ENCODE data around the gene ZDHHC5. TPM values are rescaled to one million over a fixed set of nuclear protein-coding genes. Genes with fewer than 3 reads are reported as not detected.
A peak's percentile ranks its signal among the peaks of the same experiment; 100 is the strongest.

Gene ZDHHC5
- total RNA-seq, 1 experiment from 2014 or later = 65.2 TPM

GRCh38 chr11:57727185-57727584 is 59.3 kb downstream of the ZDHHC5 start:
- no peaks in the 10 kb centered on the region for H3K27me3 ChIP-seq (ENCODE audit: insufficient read depth, low read length)
- no peaks in the 10 kb centered on the region for H3K27me3 Mint-ChIP-seq (ENCODE audit: low read depth)
- no peaks in the 10 kb centered on the region for H3K9me3 Mint-ChIP-seq

More at GRCh38 chr11:57727185-57727584, 59.3 kb downstream of the ZDHHC5 start:
- no peak overlapping the region for H3K27ac ChIP-seq (ENCODE audit: insufficient read length, low read depth, low read length)
- H4K91ac ChIP-seq (ENCODE audit: insufficient read length, low read depth, low read length) = no peak overlapping the region
- H3K9me3 ChIP-seq (ENCODE audit: control insufficient read depth, low read depth, low read length) = no peaks in the 10 kb centered on the region
- H3K4me1 Mint-ChIP-seq = peaks cover 13 to 20% of the 10 kb centered on the region in 2 experiments
- no peak overlapping the region for H3K56ac ChIP-seq (ENCODE audit: insufficient read length, low read depth, low read length)
- no peak overlapping the region for H2BK15ac ChIP-seq (ENCODE audit: low read depth, low read length)
- no peak overlapping the region for H4K5ac ChIP-seq (ENCODE audit: insufficient read length, low read depth, low read length)
- H4K20me1 ChIP-seq (ENCODE audit: control insufficient read depth, insufficient read depth, insufficient read length) = no peaks in the 10 kb centered on the region
- H2AFZ ChIP-seq (ENCODE audit: low read length) = no peak overlapping the region
- no peak for DNase-seq
- H2BK12ac ChIP-seq (ENCODE audit: insufficient read length, low read depth, low read length) = no peak overlapping the region
- H3K79me2 ChIP-seq (ENCODE audit: insufficient read depth, low read length) = peaks cover 4% of the 10 kb centered on the region; the same call in 1 of the 2 replicates
- H2BK5ac ChIP-seq (ENCODE audit: insufficient read length, low read length) = no peak overlapping the region
- H3K27ac Mint-ChIP-seq = peak overlapping the region in 2 of 3 experiments; percentile 5 to 76; a peak in 2 of 7 replicates
- H3K9ac ChIP-seq (ENCODE audit: extremely low read depth, insufficient read length, low read length) = no peak overlapping the region
- peaks cover 3% of the 10 kb centered on the region for H3K79me1 ChIP-seq (ENCODE audit: insufficient read depth, low read depth, low read length, poor library complexity, severe bottlenecking)
- H4K8ac ChIP-seq (replicated peaks; ENCODE audit: insufficient read length, low read depth, low read length) = no peak overlapping the region
- no peak overlapping the region for H3K4me2 ChIP-seq (ENCODE audit: insufficient read depth, insufficient read length, low read length)
- WGBS (ENCODE audit: extremely low coverage, insufficient read length, low lambda C conversion rate) = no CpG with 5 or more reads among the region's 2 CpGs
- H3K14ac ChIP-seq (ENCODE audit: insufficient read depth, low read length) = no peak overlapping the region
- H3K23me2 ChIP-seq (ENCODE audit: insufficient read length, low read depth, low read length, poor library complexity, severe bottlenecking) = no peaks in the 10 kb centered on the region
- no peaks in the 10 kb centered on the region; the same call in 1 of the 2 replicates for H3K4me1 ChIP-seq (ENCODE audit: insufficient read depth, low read length)
- no peak overlapping the region for H3K23ac ChIP-seq (ENCODE audit: insufficient read length, low read depth, low read length)
- no peak overlapping the region for H2AK5ac ChIP-seq (ENCODE audit: insufficient read length, low read length)
- no peak overlapping the region for H3T11ph ChIP-seq (ENCODE audit: low read length)
- TF ChIP-seq CTCF (conservative IDR thresholded peaks at IDR 0.05) = no peak
- no peak overlapping the region for H3K4ac ChIP-seq (ENCODE audit: low read depth, low read length)
- H3K36me3 Mint-ChIP-seq (ENCODE audit: insufficient read depth in 1 of 3, low read depth in 3 of 3) = peaks cover 4 to 6% (median 6%) of the 10 kb centered on the region in 3 experiments; a peak in 2 of 7 replicates
- no peak overlapping the region for H2BK120ac ChIP-seq (ENCODE audit: low read depth, low read length, poor library complexity, severe bottlenecking)
- no peak overlapping the region for H3K4me3 Mint-ChIP-seq
- no peak overlapping the region for H2BK20ac ChIP-seq (ENCODE audit: low read depth, low read length, poor library complexity, severe bottlenecking)
- no peak overlapping the region for H3K18ac ChIP-seq (ENCODE audit: insufficient read length, low read depth, low read length)

Measured in H9 (cell line).